T-helper 2 cell (primary cell): ENCODE data around the gene NPAS4.
"Not testable (repeated sequence)": the region's sequence is repeated elsewhere in the genome, so short reads cannot be mapped to it uniquely, and the experiment has no call there.

Source experiments
- DNase-seq, 5 experiments: peaks; one replicate each; pipeline versions ENCODE4 v3.0.0 to v3.0.0-alpha.2; 2012 to 2022
- total RNA-seq, 2 donors: gene quantifications; one replicate each; lab custom pipeline; 2026; lab: John Stamatoyannopoulos, UW

The NPAS4 gene
- total RNA-seq, result 0 reads per million in 2 donors

DNA sequence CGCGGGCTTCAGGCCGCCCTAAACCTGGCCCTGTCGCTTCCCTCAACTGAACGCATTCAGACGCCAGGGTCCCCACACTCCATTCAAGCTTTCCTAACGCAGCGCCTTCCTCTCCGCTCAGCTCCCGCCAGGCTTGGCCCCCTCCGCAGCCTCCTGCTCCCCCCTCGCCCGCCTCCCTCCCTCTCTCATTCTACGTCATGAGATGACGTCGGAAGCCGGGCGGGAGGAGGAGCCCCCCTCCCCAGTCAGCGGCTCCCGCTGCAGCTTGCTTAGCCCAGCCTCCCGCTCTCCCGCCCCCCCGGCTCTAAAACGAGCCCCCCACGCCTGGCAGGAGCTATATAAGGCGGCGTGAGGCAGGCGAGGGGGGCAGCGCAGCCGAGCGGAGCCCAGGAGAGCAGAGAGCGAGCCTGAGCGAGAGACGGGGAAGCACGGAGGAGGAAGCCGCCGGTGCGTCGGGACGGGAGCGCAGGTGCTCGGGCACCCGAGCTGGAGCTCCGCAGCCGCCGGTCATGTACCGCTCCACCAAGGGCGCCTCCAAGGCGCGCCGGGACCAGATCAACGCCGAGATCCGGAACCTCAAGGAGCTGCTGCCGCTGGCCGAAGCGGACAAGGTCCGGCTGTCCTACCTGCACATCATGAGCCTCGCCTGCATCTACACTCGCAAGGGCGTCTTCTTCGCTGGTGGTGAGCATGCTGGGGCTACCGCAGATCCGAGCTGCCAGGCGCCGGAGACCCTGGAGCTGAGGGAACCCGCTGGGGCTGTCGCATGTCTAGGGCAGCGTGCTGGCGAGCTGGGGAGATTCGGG is at the start of gene NPAS4:
TSS of gene NPAS4 (plus strand) at position 365 of the 806 bp plus-strand sequence. CDS start at position 510, 145 bp downstream.
- DNase-seq, result no peak

DNA sequence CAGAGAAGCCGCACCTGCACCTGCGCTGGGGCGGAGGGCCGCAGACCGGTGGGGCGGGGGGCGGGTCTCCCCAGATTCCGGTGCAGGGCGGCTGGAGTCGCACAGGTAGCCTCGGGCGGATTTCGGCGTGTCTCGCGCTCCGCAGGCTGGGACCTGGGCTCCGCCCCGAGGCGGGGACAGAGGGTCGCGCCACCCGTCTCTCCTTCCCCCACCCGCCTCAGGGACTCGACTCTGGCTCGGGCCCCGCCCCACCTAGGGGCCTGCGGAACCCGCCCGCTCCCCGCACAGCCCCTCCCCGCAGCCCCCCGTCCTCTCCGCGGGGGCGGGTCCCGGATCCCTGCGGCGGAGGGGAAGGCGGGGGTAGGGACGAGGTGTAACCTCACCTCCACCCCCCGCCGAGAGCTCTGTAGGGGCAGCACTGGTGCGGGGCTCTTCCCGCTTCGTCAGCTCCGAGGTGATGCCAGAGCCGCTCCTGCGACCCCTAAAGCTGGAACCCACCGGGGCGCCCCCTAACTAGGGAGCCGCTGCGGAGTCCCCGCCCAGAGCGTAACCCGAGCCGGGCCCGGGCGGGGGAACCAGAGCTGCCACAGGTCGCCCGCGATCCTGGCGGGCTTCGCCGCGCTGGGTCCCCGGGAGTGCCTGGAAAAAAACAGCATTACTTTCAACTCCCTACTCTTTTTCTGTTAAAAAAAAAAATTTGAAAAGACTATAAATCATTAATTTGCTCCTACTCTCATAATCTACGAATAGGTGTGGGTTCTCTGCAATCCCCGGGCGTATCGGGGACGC is 49.0 kb upstream of the NPAS4 start, which contains the start of gene SLC29A2:
TSS of gene SLC29A2 (minus strand) at position 134 of the 789 bp plus-strand sequence. CDS start 169 bp downstream, outside the sequence.
- peak; percentile 46 to 90 (median 67) for DNase-seq

DNA sequence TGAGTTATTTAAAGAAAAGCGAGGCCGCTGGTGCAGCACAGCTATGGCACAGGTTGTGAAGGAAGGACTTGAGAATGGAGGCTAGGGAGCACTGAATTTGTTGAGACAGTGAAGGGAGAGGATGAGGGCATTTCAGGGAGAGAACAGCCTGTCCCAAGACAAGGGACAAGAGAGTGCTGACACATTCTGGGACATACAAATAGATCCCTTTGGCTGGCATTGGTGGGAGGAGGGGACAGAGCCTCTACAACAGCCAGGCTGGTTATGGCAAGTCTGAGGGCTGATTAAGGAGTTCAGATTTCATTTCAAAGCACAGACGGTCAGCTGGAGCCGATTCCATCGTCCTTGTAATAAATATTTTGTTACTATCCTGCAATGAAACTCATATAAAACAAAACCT is 47.6 kb upstream of the NPAS4 start:
- DNase-seq, result no peak

DNA sequence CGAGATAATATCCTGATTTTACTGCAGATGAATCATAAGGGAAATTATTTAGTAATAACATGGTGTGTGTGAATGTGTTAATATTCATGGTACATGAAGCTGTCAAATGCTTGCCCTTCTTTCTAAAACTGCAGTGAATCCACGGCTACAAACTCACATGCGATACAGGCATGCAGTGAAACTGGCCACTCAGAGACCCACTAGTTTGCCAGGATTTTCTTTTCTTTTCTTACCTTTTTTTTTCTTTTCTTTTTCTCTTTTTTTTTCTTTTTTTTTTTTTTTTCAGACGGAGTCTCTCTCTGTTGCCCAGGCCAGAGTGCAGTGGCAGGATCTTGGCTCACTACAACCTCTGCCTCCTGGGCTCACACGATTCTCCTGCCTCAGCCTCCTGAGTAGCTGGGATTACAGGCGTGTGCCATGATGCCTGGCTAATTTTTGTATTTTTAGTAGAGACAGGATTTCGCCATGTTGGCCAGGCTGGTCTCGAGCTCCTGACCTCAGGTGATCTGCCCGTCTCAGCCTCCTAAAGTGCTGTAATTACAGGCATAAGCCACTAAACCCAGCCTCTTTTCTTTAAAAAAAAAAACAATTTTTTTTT is 47.0 kb upstream of the NPAS4 start:
- DNase-seq, result not testable (repeated sequence)

GRCh38 chr11:66380264-66380663 is 40.6 kb upstream of the NPAS4 start:
- not testable (repeated sequence) for DNase-seq

DNA sequence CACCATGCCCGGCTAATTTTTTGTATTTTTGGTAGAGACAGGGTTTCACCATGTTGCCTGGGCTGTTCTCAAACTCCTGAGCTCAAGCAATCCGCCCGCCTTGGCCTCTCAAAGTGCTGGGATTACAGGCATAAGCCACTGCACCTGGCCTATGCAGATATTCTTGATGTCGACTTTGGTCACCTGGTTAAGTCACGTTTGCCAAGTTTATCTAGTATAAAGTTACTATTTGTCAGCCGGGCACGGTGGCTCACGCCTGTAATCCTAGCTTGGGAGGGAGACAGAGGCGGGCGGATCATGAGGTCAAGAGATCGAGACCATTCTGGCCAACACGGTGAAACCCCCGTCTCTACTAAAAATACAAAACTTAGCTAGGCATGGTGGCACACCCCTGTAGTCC is 36.5 kb upstream of the NPAS4 start:
- not testable (repeated sequence) for DNase-seq

GRCh38 chr11:66386171-66387069 is 34.4 kb upstream of the NPAS4 start:
- DNase-seq, result peak; percentile 47 to 80 (median 65)

DNA sequence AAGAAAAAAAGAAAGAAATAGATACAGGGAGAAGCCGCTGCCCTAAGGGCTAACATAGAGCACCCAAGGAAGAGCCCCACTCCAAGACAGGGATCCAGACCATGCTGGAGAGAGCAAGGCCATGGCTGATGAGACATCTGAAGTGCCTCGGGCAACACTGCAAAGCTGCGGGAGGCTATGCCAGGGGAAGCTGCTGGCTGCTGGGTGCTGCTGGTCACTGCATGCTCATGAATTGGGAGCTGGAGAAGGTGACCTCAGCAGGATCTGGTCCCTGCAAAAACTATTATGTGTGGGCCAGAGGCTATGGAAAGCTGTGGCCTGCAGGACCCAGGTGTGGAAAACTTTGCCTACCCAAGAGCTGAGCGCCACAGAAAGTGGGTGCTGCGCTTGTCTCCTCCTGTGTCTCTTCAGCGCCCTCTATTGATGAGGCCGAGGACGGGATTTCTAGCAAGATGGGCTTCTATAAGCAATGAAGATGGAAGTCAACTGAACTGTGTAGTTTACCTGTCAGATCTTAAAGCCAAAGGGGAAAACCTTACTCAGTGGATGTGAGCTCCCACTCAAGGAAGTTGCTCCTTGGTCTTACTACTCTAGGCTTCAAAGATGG is 32.0 kb upstream of the NPAS4 start:
- peak in 4 of 5 experiments; percentile 39 to 80 (median 52) for DNase-seq

DNA sequence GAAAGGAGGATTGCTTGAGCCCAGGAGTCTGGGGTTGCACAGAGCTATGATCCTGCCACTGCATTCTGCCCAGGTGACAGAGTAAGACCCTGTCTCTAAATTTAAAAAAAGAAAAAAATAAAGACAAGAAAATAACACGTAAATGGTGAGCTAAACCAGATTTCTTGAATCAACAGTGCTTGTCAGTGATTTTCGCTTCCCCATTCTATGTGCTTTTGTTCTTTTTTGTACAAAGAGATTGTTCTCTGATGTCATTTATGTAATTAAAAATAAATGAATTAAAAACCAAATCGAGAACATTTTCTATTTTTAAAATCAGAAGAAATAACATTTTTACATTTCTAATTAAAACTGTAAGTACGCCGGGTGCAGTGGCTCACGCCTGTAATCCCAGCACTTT is 29.5 kb upstream of the NPAS4 start:
- DNase-seq, result no peak

- no peak for DNase-seq
These were observed 26.9 kb upstream of the NPAS4 start for GRCh38 chr11:66393954-66394353.

GRCh38 chr11:66407651-66408050 is 13.2 kb upstream of the NPAS4 start:
- no peak for DNase-seq

DNA sequence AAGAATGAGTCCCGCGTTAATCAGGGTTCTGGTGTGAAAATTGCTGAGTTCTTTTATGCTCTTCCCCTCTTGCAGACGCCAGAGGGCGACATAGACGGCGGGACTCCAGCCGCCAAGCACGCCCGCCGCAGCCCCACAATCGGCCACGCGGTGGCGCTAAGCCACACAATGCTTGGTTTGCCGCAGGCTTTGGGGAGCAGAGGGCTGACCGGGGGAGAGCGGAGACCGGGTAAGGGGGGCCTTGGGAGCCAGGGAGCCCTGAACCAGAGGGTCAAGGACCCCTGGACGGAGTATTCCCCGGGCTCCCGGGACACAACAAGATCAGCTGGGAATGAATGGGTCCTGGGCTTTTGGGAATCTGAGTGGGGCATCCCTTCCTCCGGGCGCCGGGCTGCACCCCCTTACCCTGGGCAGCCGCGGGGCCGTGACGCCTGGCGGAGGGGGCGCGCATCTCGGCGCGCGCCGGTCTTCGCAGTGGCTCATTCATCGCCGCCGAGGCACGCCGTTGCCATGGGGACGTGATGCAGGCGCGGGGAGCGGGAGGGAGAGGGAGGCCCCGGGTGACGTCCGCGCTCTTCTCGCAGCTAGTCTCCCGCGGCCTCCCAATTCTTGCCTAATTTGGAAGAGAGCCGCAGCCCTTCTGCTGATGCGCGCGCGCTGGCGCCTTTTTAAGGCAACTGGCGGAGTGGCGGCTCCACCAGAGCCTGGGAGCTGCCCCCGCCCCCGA is 12.2 kb upstream of the NPAS4 start:
- DNase-seq, result peak; percentile 79 to 95 (median 91)

- no peak for DNase-seq
These were observed 11.6 kb upstream of the NPAS4 start for GRCh38 chr11:66409226-66409625.

DNA sequence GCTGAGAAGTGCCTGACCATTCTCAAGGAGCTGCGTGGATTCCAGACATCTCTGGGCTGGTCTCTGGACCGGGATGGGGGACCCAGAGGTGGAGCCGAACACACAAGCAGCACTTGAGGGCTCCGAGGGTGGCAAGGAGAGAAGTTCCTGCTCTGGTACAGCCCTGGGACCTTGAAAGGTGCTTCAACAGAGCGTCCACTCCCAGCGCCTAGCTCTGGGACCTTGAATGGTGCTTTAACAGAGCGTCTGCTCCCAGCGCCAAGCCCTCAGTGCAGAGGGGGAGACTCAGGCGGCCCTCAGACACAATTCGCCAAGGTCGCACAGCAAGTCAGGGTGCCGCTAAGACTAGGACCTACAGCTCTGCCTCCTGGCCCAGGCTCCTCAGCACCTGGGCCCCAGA is 10.6 kb upstream of the NPAS4 start:
- no peak for DNase-seq

GRCh38 chr11:66411323-66411722 is 9.5 kb upstream of the NPAS4 start:
- DNase-seq, result no peak

GRCh38 chr11:66412110-66412509 is 8.7 kb upstream of the NPAS4 start:
- no peak for DNase-seq

DNA sequence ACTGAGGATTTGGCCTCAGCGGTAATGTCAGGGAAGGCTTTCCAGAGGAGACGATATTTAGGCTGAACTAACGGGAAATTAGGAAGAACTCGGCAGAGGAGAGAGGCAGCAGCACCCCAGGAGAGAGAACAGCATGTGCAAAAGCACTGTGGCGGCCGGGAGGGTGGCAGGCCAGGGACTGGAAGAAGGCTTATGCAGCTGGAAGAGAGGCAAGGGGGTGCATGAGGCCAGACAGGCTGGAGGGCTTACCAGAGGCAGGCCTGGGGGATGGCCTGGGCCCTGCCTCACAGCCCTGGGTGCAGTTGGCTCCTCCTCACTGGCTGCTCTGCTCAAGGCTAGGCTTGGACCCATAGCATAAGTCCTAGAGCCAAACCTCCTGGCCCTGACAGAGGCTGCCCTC is 7.7 kb upstream of the NPAS4 start:
- no peak for DNase-seq

GRCh38 chr11:66414120-66414934 is 6.5 kb upstream of the NPAS4 start:
- DNase-seq, result no peak

- no peak for DNase-seq
These were observed 5.4 kb upstream of the NPAS4 start for GRCh38 chr11:66415423-66415822.

DNA sequence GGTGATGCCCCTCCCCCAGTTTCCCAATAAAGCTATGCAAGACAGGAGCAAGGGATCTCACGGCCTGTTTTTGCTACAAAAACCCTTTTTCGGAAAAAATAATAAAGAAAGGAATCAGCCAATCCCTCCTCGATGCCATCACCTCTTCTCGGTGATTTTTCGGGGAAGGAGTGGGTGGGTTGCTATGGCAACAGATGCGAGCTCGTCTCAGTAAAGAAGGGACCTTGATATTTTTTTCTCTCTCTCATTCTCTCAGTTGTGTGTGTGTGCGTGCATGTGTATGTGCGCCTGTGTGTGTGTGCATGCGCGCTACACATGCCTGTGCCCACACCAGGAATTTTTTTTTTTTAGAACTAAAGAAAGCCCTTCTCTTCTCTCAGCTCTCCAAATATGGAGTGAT is 3.8 kb upstream of the NPAS4 start:
- no peak for DNase-seq
